HG02571 (cell line): ENCODE data around the gene GAB3.

ENCODE experiments used
- ATAC-seq: cut with Tn5 transposase; IDR thresholded peaks from one replicate; pipeline ENCODE4 v1.9.1; 2021; ENCODE audit warnings: mild to moderate bottlenecking, moderate library complexity; ENCODE audit not compliant: unreplicated experiment

Gene GAB3

GRCh38 chrX:154751669-154752271 lies 893 bp upstream of the GAB3 start:
- ATAC-seq, result no peak

- no peak for ATAC-seq
Observed at GRCh38 chrX:154751203-154751668, 359 bp upstream of the GAB3 start.

GRCh38 chrX:154749856-154750255 lies 1.0 kb downstream of the GAB3 start:
- ATAC-seq, result no peak

- ATAC-seq, result no peak
Observed at GRCh38 chrX:154748712-154749339, 2.1 kb downstream of the GAB3 start.

- ATAC-seq, result no peak
Observed at GRCh38 chrX:154742613-154743012, 8.3 kb downstream of the GAB3 start.

- no peak for ATAC-seq
Observed at GRCh38 chrX:154739952-154740465, 10.9 kb downstream of the GAB3 start.

GRCh38 chrX:154738011-154738738 lies 12.7 kb downstream of the GAB3 start:
- no peak for ATAC-seq

GRCh38 chrX:154737136-154737535 lies 13.7 kb downstream of the GAB3 start:
- ATAC-seq, result no peak

- ATAC-seq, result no peak
Observed at GRCh38 chrX:154735695-154736393, 15.0 kb downstream of the GAB3 start.

GRCh38 chrX:154734061-154734781 lies 16.7 kb downstream of the GAB3 start:
- ATAC-seq, result no peak

- no peak for ATAC-seq
Observed at GRCh38 chrX:154733066-154733425, 17.8 kb downstream of the GAB3 start.

- no peak for ATAC-seq
Observed at GRCh38 chrX:154732421-154733065, 18.3 kb downstream of the GAB3 start.

- ATAC-seq, result no peak
Observed at GRCh38 chrX:154731881-154732280, 19.0 kb downstream of the GAB3 start.

GRCh38 chrX:154731184-154731583 lies 19.7 kb downstream of the GAB3 start:
- ATAC-seq, result no peak

GRCh38 chrX:154730253-154730891 lies 20.5 kb downstream of the GAB3 start:
- no peak for ATAC-seq

GRCh38 chrX:154729439-154729838 lies 21.4 kb downstream of the GAB3 start:
- no peak for ATAC-seq

GRCh38 chrX:154728431-154729190 lies 22.3 kb downstream of the GAB3 start:
- no peak for ATAC-seq

GRCh38 chrX:154727871-154728270 lies 23.0 kb downstream of the GAB3 start:
- ATAC-seq, result no peak

GRCh38 chrX:154727418-154727817 lies 23.5 kb downstream of the GAB3 start:
- no peak for ATAC-seq
